ENCODE measurements around the gene MADCAM1.

The MADCAM1 gene

DNA sequence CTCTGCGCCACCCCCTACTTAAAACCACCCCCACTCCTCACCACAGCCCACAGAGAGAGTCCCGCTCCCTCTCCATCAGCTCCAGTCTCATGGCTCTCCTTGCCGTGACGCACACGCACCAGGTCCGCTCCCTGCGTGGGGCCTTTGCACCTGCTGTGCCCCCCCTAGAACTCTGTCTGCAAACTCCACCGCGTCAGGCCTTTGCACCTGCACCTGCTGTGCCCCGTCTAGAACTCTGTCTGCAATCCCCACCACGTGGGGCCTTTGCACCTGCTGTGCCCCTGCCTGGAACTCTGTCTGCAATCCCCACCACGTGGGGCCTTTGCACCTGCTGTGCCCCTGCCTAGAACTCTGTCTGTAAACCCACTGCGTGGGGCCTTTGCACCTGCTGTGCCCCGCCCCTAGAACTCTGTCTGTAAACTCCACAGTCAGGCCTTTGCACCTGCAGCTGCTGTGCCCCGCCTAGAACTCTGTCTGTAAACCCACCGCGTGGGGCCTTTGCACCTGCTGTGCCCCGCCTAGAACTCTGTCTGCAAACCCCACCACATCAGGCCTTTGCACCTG, 39.7 kb upstream of the MADCAM1 start (continued):
- TF ChIP-seq, protein P1, sequence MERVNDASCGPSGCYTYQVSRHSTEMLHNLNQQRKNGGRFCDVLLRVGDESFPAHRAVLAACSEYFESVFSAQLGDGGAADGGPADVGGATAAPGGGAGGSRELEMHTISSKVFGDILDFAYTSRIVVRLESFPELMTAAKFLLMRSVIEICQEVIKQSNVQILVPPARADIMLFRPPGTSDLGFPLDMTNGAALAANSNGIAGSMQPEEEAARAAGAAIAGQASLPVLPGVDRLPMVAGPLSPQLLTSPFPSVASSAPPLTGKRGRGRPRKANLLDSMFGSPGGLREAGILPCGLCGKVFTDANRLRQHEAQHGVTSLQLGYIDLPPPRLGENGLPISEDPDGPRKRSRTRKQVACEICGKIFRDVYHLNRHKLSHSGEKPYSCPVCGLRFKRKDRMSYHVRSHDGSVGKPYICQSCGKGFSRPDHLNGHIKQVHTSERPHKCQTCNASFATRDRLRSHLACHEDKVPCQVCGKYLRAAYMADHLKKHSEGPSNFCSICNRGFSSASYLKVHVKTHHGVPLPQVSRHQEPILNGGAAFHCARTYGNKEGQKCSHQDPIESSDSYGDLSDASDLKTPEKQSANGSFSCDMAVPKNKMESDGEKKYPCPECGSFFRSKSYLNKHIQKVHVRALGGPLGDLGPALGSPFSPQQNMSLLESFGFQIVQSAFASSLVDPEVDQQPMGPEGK (CRISPR knock-in tag; IDR thresholded peaks at IDR 0.05; ENCODE audit: borderline replicate concordance): no peak
- no peak for TF ChIP-seq ZFP3 (CRISPR knock-in tag; IDR thresholded peaks at IDR 0.05)
- no peak for TF ChIP-seq CSRNP3 (CRISPR knock-in tag; IDR thresholded peaks at IDR 0.05)
- TF ChIP-seq SNAI2 (CRISPR knock-in tag; IDR thresholded peaks at IDR 0.05): no peak

DNA sequence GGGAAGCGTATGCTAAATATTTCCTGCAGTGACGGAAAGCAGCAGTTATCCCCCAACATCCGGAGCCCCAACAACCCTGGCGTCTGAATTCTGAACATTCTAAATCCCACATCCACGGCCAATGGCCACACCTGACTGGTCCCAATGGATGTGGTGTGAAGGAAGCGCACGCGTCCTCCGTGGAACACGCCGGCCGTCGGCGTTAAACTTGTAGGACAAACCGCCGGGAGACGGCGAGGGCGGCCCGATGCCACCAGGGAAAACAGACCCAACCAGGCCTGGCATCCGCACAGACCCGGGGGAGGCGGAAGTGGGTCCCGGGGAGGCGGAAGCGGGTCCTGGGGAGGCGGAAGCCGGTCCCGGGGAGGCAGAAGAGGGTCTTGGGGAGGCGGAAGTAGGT, 38.6 kb upstream of the MADCAM1 start:
- no peak for TF ChIP-seq SNAI2 (CRISPR knock-in tag; IDR thresholded peaks at IDR 0.05)
- no peak for TF ChIP-seq RARB (CRISPR knock-in tag; IDR thresholded peaks at IDR 0.05)
- no peak for TF ChIP-seq GLIS3 (CRISPR knock-in tag; IDR thresholded peaks at IDR 0.05)
- no peak for ATAC-seq

DNA sequence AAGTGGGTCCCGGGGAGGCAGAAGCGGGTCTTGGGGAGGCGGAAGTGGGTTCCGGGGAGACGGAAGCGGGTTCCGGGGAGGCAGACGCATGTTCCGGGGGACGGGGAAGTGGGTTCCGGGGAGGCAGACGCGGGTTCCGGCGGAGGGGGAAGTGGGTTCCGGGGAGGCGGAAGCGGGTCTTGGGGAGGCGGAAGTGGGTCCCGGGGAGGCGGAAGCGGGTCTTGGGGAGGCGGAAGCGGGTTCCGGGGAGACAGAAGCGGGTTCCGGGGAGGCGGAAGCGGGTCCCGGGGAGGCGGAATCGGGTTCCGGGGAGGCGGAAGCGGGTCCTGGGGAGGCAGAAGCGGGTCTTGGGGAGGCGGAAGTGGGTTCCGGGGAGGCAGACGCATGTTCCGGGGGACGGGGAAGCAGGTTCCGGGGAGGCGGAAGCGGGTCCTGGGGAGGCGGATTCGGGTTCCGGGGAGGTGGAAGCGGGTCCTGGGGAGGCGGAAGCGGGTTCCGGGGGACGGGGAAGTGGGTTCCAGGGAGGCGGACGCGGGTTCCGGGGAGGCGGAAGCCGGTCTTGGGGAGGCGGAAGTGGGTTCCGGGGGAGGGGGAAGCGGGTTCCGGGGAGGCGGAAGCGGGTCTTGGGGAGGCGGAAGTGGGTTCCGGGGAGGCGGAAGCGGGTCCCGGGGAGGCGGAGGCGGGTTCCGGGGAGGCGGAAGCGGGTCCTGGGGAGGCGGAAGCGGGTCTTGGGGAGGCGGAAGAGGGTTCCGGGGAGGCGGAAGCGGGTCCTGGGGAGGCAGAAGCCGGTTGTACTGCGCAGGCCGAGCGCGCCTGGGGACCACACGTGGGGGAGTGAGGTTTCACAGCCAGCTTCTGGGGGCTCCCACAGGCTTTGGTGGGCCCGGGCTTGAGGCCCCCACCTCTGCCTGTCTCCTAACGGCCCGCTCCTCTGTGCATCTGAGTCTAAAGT, 37.9 kb upstream of the MADCAM1 start:
- no peak for ATAC-seq
- TF ChIP-seq ZFP3 (CRISPR knock-in tag; IDR thresholded peaks at IDR 0.05) (no peak), PPARA (CRISPR knock-in tag; IDR thresholded peaks at IDR 0.05; ENCODE audit: borderline replicate concordance) (no peak), ISL1 (CRISPR knock-in tag; IDR thresholded peaks at IDR 0.05) (no peak), ZNF565 (CRISPR knock-in tag; conservative IDR thresholded peaks at IDR 0.05; ENCODE audit: low read depth) (no peak), GLIS3 (CRISPR knock-in tag; IDR thresholded peaks at IDR 0.05) (no peak), ZNF8 (CRISPR knock-in tag; IDR thresholded peaks at IDR 0.05) (no peak), ZNF70 (CRISPR knock-in tag; IDR thresholded peaks at IDR 0.05) (no peak), ZC3H10 (CRISPR knock-in tag; IDR thresholded peaks at IDR 0.05) (no peak), TCF4 (CRISPR knock-in tag; IDR thresholded peaks at IDR 0.05; ENCODE audit: borderline replicate concordance) (no peak), OSR1 (CRISPR knock-in tag; IDR thresholded peaks at IDR 0.05) (no peak), ESRRG (CRISPR knock-in tag; IDR thresholded peaks at IDR 0.05) (no peak), ZFP30 (CRISPR knock-in tag; IDR thresholded peaks at IDR 0.05) (no peak), CSRNP3 (CRISPR knock-in tag; IDR thresholded peaks at IDR 0.05) (no peak), ARNTL (CRISPR knock-in tag; IDR thresholded peaks at IDR 0.05; ENCODE audit: borderline replicate concordance, low read depth) (no peak), TSHZ2 (CRISPR knock-in tag; IDR thresholded peaks at IDR 0.05) (no peak), BACH2 (CRISPR knock-in tag; IDR thresholded peaks at IDR 0.05; ENCODE audit: borderline replicate concordance) (no peak)
- TF ChIP-seq, protein P2, sequence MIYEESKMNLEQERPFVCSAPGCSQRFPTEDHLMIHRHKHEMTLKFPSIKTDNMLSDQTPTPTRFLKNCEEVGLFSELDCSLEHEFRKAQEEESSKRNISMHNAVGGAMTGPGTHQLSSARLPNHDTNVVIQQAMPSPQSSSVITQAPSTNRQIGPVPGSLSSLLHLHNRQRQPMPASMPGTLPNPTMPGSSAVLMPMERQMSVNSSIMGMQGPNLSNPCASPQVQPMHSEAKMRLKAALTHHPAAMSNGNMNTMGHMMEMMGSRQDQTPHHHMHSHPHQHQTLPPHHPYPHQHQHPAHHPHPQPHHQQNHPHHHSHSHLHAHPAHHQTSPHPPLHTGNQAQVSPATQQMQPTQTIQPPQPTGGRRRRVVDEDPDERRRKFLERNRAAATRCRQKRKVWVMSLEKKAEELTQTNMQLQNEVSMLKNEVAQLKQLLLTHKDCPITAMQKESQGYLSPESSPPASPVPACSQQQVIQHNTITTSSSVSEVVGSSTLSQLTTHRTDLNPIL (CRISPR knock-in tag; IDR thresholded peaks at IDR 0.05; ENCODE audit: low read depth): no peak
- TF ChIP-seq, protein P1 (CRISPR knock-in tag; IDR thresholded peaks at IDR 0.05; ENCODE audit: borderline replicate concordance): no peak
- TF ChIP-seq, protein P3, sequence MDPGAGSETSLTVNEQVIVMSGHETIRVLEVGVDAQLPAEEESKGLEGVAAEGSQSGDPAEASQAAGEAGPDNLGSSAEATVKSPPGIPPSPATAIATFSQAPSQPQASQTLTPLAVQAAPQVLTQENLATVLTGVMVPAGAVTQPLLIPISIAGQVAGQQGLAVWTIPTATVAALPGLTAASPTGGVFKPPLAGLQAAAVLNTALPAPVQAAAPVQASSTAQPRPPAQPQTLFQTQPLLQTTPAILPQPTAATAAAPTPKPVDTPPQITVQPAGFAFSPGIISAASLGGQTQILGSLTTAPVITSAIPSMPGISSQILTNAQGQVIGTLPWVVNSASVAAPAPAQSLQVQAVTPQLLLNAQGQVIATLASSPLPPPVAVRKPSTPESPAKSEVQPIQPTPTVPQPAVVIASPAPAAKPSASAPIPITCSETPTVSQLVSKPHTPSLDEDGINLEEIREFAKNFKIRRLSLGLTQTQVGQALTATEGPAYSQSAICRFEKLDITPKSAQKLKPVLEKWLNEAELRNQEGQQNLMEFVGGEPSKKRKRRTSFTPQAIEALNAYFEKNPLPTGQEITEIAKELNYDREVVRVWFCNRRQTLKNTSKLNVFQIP (CRISPR knock-in tag; IDR thresholded peaks at IDR 0.05; ENCODE audit: borderline replicate concordance, low read depth): no peak
